ENCODE data around the gene ACO1.

The ACO1 gene

GRCh38 chr9:32384364-32385151, at the start of gene ACO1:
Gene ACO1, plus strand, starts transcription at chr9:32384643. Its CDS starts 20,864 bp downstream, at chr9:32405507.
- peaks cover 22% of the 10 kb centered on the region for H3K27me3 ChIP-seq (ENCODE audit: control insufficient read depth, insufficient read depth, low read length)
- peak within 1 kb of the TSS; percentile 43 for H3K9ac ChIP-seq (ENCODE audit: low read length)
- no peak within 1 kb of the TSS for H3K27ac ChIP-seq (ENCODE audit: low read length)
- H3K4me3 ChIP-seq (ENCODE audit: low read length): peak within 1 kb of the TSS; percentile 84
- H3K4me1 ChIP-seq (ENCODE audit: control insufficient read depth, low read depth, low read length): peaks cover 3% of the 10 kb centered on the region
- H3K36me3 ChIP-seq (ENCODE audit: control insufficient read depth, low read depth, low read length): no peaks in the 10 kb centered on the region
- H3K9me3 ChIP-seq (ENCODE audit: control insufficient read depth, low read depth, low read length): no peaks in the 10 kb centered on the region

- Histone ChIP-seq H3K27ac (ENCODE audit: low read length) (no peak overlapping the region), H3K9me3 (ENCODE audit: control insufficient read depth, low read depth, low read length) (no peaks in the 10 kb centered on the region), H3K9ac (ENCODE audit: low read length) (no peak overlapping the region), H3K27me3 (ENCODE audit: control insufficient read depth, insufficient read depth, low read length) (no peaks in the 10 kb centered on the region), H3K4me1 (ENCODE audit: control insufficient read depth, low read depth, low read length) (peaks cover 8% of the 10 kb centered on the region), H3K36me3 (ENCODE audit: control insufficient read depth, low read depth, low read length) (no peaks in the 10 kb centered on the region), H3K4me3 (ENCODE audit: low read length) (no peak overlapping the region)
Observed at GRCh38 chr9:32334916-32335895, 49.2 kb upstream of the ACO1 start.

- no peak overlapping the region for H3K9ac ChIP-seq (ENCODE audit: low read length)
- H3K27ac ChIP-seq (ENCODE audit: low read length): no peak overlapping the region
- peaks cover 15% of the 10 kb centered on the region for H3K4me1 ChIP-seq (ENCODE audit: control insufficient read depth, low read depth, low read length)
- H3K36me3 ChIP-seq (ENCODE audit: control insufficient read depth, low read depth, low read length): no peaks in the 10 kb centered on the region
- H3K27me3 ChIP-seq (ENCODE audit: control insufficient read depth, insufficient read depth, low read length): no peaks in the 10 kb centered on the region
- H3K4me3 ChIP-seq (ENCODE audit: low read length): no peak overlapping the region
- no peaks in the 10 kb centered on the region for H3K9me3 ChIP-seq (ENCODE audit: control insufficient read depth, low read depth, low read length)
Observed at GRCh38 chr9:32339424-32339823, 45.0 kb upstream of the ACO1 start.

GRCh38 chr9:32340361-32340760, 44.1 kb upstream of the ACO1 start:
- Histone ChIP-seq H3K36me3 (ENCODE audit: control insufficient read depth, low read depth, low read length) (no peaks in the 10 kb centered on the region), H3K27me3 (ENCODE audit: control insufficient read depth, insufficient read depth, low read length) (no peaks in the 10 kb centered on the region), H3K9ac (ENCODE audit: low read length) (no peak overlapping the region), H3K9me3 (ENCODE audit: control insufficient read depth, low read depth, low read length) (no peaks in the 10 kb centered on the region), H3K4me1 (ENCODE audit: control insufficient read depth, low read depth, low read length) (peaks cover 23% of the 10 kb centered on the region), H3K4me3 (ENCODE audit: low read length) (no peak overlapping the region), H3K27ac (ENCODE audit: low read length) (no peak overlapping the region)

GRCh38 chr9:32344551-32345182, 39.8 kb upstream of the ACO1 start:
- Histone ChIP-seq H3K4me3 (ENCODE audit: low read length) (peak overlapping the region; percentile 37), H3K9me3 (ENCODE audit: control insufficient read depth, low read depth, low read length) (no peaks in the 10 kb centered on the region), H3K27ac (ENCODE audit: low read length) (peak overlapping the region; percentile 80), H3K27me3 (ENCODE audit: control insufficient read depth, insufficient read depth, low read length) (no peaks in the 10 kb centered on the region), H3K9ac (ENCODE audit: low read length) (peak overlapping the region; percentile 41), H3K36me3 (ENCODE audit: control insufficient read depth, low read depth, low read length) (no peaks in the 10 kb centered on the region), H3K4me1 (ENCODE audit: control insufficient read depth, low read depth, low read length) (peaks cover 31% of the 10 kb centered on the region)

GRCh38 chr9:32345243-32345642, 39.2 kb upstream of the ACO1 start:
- peak overlapping the region; percentile 37 for H3K4me3 ChIP-seq (ENCODE audit: low read length)
- H3K27ac ChIP-seq (ENCODE audit: low read length): peak overlapping the region; percentile 73
- peak overlapping the region; percentile 41 for H3K9ac ChIP-seq (ENCODE audit: low read length)
- H3K9me3 ChIP-seq (ENCODE audit: control insufficient read depth, low read depth, low read length): no peaks in the 10 kb centered on the region
- peaks cover 31% of the 10 kb centered on the region for H3K4me1 ChIP-seq (ENCODE audit: control insufficient read depth, low read depth, low read length)
- no peaks in the 10 kb centered on the region for H3K36me3 ChIP-seq (ENCODE audit: control insufficient read depth, low read depth, low read length)
- H3K27me3 ChIP-seq (ENCODE audit: control insufficient read depth, insufficient read depth, low read length): no peaks in the 10 kb centered on the region

GRCh38 chr9:32347571-32347970, 36.9 kb upstream of the ACO1 start:
- H3K27ac ChIP-seq (ENCODE audit: low read length): no peak overlapping the region
- H3K27me3 ChIP-seq (ENCODE audit: control insufficient read depth, insufficient read depth, low read length): no peaks in the 10 kb centered on the region
- H3K36me3 ChIP-seq (ENCODE audit: control insufficient read depth, low read depth, low read length): no peaks in the 10 kb centered on the region
- no peaks in the 10 kb centered on the region for H3K9me3 ChIP-seq (ENCODE audit: control insufficient read depth, low read depth, low read length)
- no peak overlapping the region for H3K4me3 ChIP-seq (ENCODE audit: low read length)
- H3K4me1 ChIP-seq (ENCODE audit: control insufficient read depth, low read depth, low read length): peaks cover 33% of the 10 kb centered on the region
- no peak overlapping the region for H3K9ac ChIP-seq (ENCODE audit: low read length)

GRCh38 chr9:32348106-32348695, 36.2 kb upstream of the ACO1 start:
- no peak overlapping the region for H3K4me3 ChIP-seq (ENCODE audit: low read length)
- H3K27me3 ChIP-seq (ENCODE audit: control insufficient read depth, insufficient read depth, low read length): no peaks in the 10 kb centered on the region

GRCh38 chr9:32349013-32349412, 35.4 kb upstream of the ACO1 start:
- no peaks in the 10 kb centered on the region for H3K9me3 ChIP-seq (ENCODE audit: control insufficient read depth, low read depth, low read length)
- H3K4me3 ChIP-seq (ENCODE audit: low read length): no peak overlapping the region
- H3K27ac ChIP-seq (ENCODE audit: low read length): no peak overlapping the region
- no peaks in the 10 kb centered on the region for H3K27me3 ChIP-seq (ENCODE audit: control insufficient read depth, insufficient read depth, low read length)
- no peak overlapping the region for H3K9ac ChIP-seq (ENCODE audit: low read length)
- no peaks in the 10 kb centered on the region for H3K36me3 ChIP-seq (ENCODE audit: control insufficient read depth, low read depth, low read length)
- peaks cover 25% of the 10 kb centered on the region for H3K4me1 ChIP-seq (ENCODE audit: control insufficient read depth, low read depth, low read length)

More at GRCh38 chr9:32348106-32348695, 36.2 kb upstream of the ACO1 start:
- Histone ChIP-seq H3K4me1 (ENCODE audit: control insufficient read depth, low read depth, low read length) (peaks cover 33% of the 10 kb centered on the region), H3K9ac (ENCODE audit: low read length) (no peak overlapping the region), H3K36me3 (ENCODE audit: control insufficient read depth, low read depth, low read length) (no peaks in the 10 kb centered on the region), H3K9me3 (ENCODE audit: control insufficient read depth, low read depth, low read length) (no peaks in the 10 kb centered on the region), H3K27ac (ENCODE audit: low read length) (no peak overlapping the region)

- Histone ChIP-seq H3K27me3 (ENCODE audit: control insufficient read depth, insufficient read depth, low read length) (no peaks in the 10 kb centered on the region), H3K4me3 (ENCODE audit: low read length) (no peak overlapping the region), H3K9ac (ENCODE audit: low read length) (no peak overlapping the region), H3K36me3 (ENCODE audit: control insufficient read depth, low read depth, low read length) (no peaks in the 10 kb centered on the region), H3K27ac (ENCODE audit: low read length) (no peak overlapping the region), H3K9me3 (ENCODE audit: control insufficient read depth, low read depth, low read length) (no peaks in the 10 kb centered on the region), H3K4me1 (ENCODE audit: control insufficient read depth, low read depth, low read length) (peaks cover 10% of the 10 kb centered on the region)
Observed at GRCh38 chr9:32350682-32351081, 33.8 kb upstream of the ACO1 start.

- H3K27me3 ChIP-seq (ENCODE audit: control insufficient read depth, insufficient read depth, low read length): no peaks in the 10 kb centered on the region
- no peaks in the 10 kb centered on the region for H3K9me3 ChIP-seq (ENCODE audit: control insufficient read depth, low read depth, low read length)
- H3K4me1 ChIP-seq (ENCODE audit: control insufficient read depth, low read depth, low read length): peaks cover 8% of the 10 kb centered on the region
- no peaks in the 10 kb centered on the region for H3K36me3 ChIP-seq (ENCODE audit: control insufficient read depth, low read depth, low read length)
- no peak overlapping the region for H3K27ac ChIP-seq (ENCODE audit: low read length)
- H3K4me3 ChIP-seq (ENCODE audit: low read length): no peak overlapping the region
- no peak overlapping the region for H3K9ac ChIP-seq (ENCODE audit: low read length)
Observed at GRCh38 chr9:32351845-32352244, 32.6 kb upstream of the ACO1 start.

Data from iPS-18a (cell line).